H7 (cell line): ENCODE results near the gene COL27A1. TPM values are rescaled to one million over a fixed set of nuclear protein-coding genes. Genes with fewer than 3 reads are reported as not detected.

ENCODE experiments used
- DNase-seq: peaks from one replicate; pipeline ENCODE4 v3.0.0; 2012
- H3K27me3 ChIP-seq: 2 replicates; pipeline ENCODE4 v1.6.0; 2011; ENCODE audit warnings: mild to moderate bottlenecking, low read length; ENCODE audit not compliant: control insufficient read depth, insufficient read depth
- H3K36me3 ChIP-seq: replicated peaks from 2 replicates; pipeline ENCODE4 v1.5.1; 2011; ENCODE audit warnings: low read length; ENCODE audit not compliant: control insufficient read depth, insufficient read depth
- H3K4me3 ChIP-seq: 2 replicates; pipeline ENCODE4 v1.5.1; 2011; ENCODE audit warnings: low read depth, mild to moderate bottlenecking, control low read depth, low read length, moderate library complexity; ENCODE audit not compliant: insufficient read depth
- total RNA-seq: library from RNA; depleted of rRNA; stranded (reverse); fragments of >200 nt; shearing (Covaris generic); gene quantifications from 2 replicates; pipeline ENCODE4 v1.2.3, GENCODE V29; 2014

The COL27A1 gene
- total RNA-seq, 1 experiment from 2014 or later = 10.5 TPM

GRCh38 chr9:114276908-114277821, 121.8 kb downstream of the COL27A1 start:
- H3K36me3 ChIP-seq = no peaks in the 10 kb centered on the region; the same call in none of the 2 replicates
- no peak for DNase-seq
- H3K27me3 ChIP-seq = no peaks in the 10 kb centered on the region
- H3K4me3 ChIP-seq = no peak overlapping the region

- H3K36me3 ChIP-seq = no peaks in the 10 kb centered on the region; the same call in none of the 2 replicates
- no peak overlapping the region for H3K4me3 ChIP-seq
- H3K27me3 ChIP-seq = no peaks in the 10 kb centered on the region
- no peak for DNase-seq
Observed at GRCh38 chr9:114278356-114278755, 123.0 kb downstream of the COL27A1 start.

- Histone ChIP-seq H3K27me3 (no peaks in the 10 kb centered on the region), H3K36me3 (no peaks in the 10 kb centered on the region; the same call in none of the 2 replicates), H3K4me3 (no peak overlapping the region)
- DNase-seq = peak; percentile 16
Observed at GRCh38 chr9:114278881-114279570, 123.7 kb downstream of the COL27A1 start.

- Histone ChIP-seq H3K36me3 (no peaks in the 10 kb centered on the region; the same call in none of the 2 replicates), H3K27me3 (no peaks in the 10 kb centered on the region), H3K4me3 (no peak overlapping the region)
- DNase-seq = no peak
Observed at GRCh38 chr9:114279693-114280092, 124.4 kb downstream of the COL27A1 start.

GRCh38 chr9:114280636-114281472, 125.5 kb downstream of the COL27A1 start:
- DNase-seq = peak; percentile 12
- Histone ChIP-seq H3K27me3 (no peaks in the 10 kb centered on the region), H3K36me3 (no peaks in the 10 kb centered on the region; the same call in none of the 2 replicates), H3K4me3 (no peak overlapping the region)

- Histone ChIP-seq H3K27me3 (no peaks in the 10 kb centered on the region), H3K36me3 (no peaks in the 10 kb centered on the region; the same call in none of the 2 replicates), H3K4me3 (no peak overlapping the region)
- peak; percentile 34 for DNase-seq
Observed at GRCh38 chr9:114281473-114282103, 126.3 kb downstream of the COL27A1 start.

- no peaks in the 10 kb centered on the region; the same call in none of the 2 replicates for H3K36me3 ChIP-seq
- H3K27me3 ChIP-seq = no peaks in the 10 kb centered on the region
- H3K4me3 ChIP-seq = no peak overlapping the region
- peak; percentile 23 for DNase-seq
Observed at GRCh38 chr9:114282104-114282485, 126.8 kb downstream of the COL27A1 start.

- DNase-seq = peak; percentile 30
- Histone ChIP-seq H3K4me3 (no peak overlapping the region), H3K36me3 (no peaks in the 10 kb centered on the region; the same call in 1 of the 2 replicates), H3K27me3 (no peaks in the 10 kb centered on the region)
Observed at GRCh38 chr9:114282507-114282906, 127.2 kb downstream of the COL27A1 start.

- Histone ChIP-seq H3K4me3 (no peak overlapping the region), H3K27me3 (no peaks in the 10 kb centered on the region), H3K36me3 (no peaks in the 10 kb centered on the region; the same call in 1 of the 2 replicates)
- DNase-seq = peak; percentile 34
Observed at GRCh38 chr9:114282926-114283325, 127.6 kb downstream of the COL27A1 start.

GRCh38 chr9:114283551-114284111, 128.3 kb downstream of the COL27A1 start:
- H3K4me3 ChIP-seq = no peak overlapping the region
- no peak for DNase-seq
- H3K36me3 ChIP-seq = no peaks in the 10 kb centered on the region; the same call in 1 of the 2 replicates
- no peaks in the 10 kb centered on the region for H3K27me3 ChIP-seq

GRCh38 chr9:114284316-114285060, 129.2 kb downstream of the COL27A1 start:
- Histone ChIP-seq H3K4me3 (no peak overlapping the region), H3K27me3 (no peaks in the 10 kb centered on the region), H3K36me3 (no peaks in the 10 kb centered on the region; the same call in 1 of the 2 replicates)
- DNase-seq = no peak

GRCh38 chr9:114285166-114285867, 130.0 kb downstream of the COL27A1 start:
- Histone ChIP-seq H3K4me3 (no peak overlapping the region), H3K27me3 (no peaks in the 10 kb centered on the region), H3K36me3 (no peaks in the 10 kb centered on the region; the same call in 1 of the 2 replicates)
- DNase-seq = peak; percentile 74
